BLaER1 (cell line): Measurements from ENCODE around the gene FGD3.
"Not testable (repeated sequence)": the region's sequence is repeated elsewhere in the genome, so short reads cannot be mapped to it uniquely, and the experiment has no call there.

Source experiments
- H3K27ac ChIP-seq: shearing (Covaris generic); formaldehyde crosslinking; 2 replicates; pipeline ENCODE4 v1.8.1; 2022
- H3K27me3 ChIP-seq: shearing (Covaris generic); formaldehyde crosslinking; 2 replicates; pipeline ENCODE4 v1.8.1; 2022
- H3K36me3 ChIP-seq: shearing (Covaris generic); formaldehyde crosslinking; 2 replicates; pipeline ENCODE4 v1.8.1; 2022
- H3K4me1 ChIP-seq: shearing (Covaris generic); formaldehyde crosslinking; 2 replicates; pipeline ENCODE4 v1.8.1; 2022
- H3K4me2 ChIP-seq: shearing (Covaris generic); formaldehyde crosslinking; 2 replicates; pipeline ENCODE4 v1.8.1; 2022
- H3K4me3 ChIP-seq: shearing (Covaris generic); formaldehyde crosslinking; 2 replicates; pipeline ENCODE4 v1.8.1; 2022
- H3K9ac ChIP-seq: shearing (Covaris generic); formaldehyde crosslinking; 2 replicates; pipeline ENCODE4 v1.8.1; 2022
- H3K9me3 ChIP-seq: shearing (Covaris generic); formaldehyde crosslinking; 2 replicates; pipeline ENCODE4 v1.8.1; 2022
- H4K20me1 ChIP-seq: shearing (Covaris generic); formaldehyde crosslinking; 2 replicates; pipeline ENCODE4 v1.8.1; 2022
- Cebpa-rat ChIP-seq: shearing (Covaris generic); IDR thresholded peaks from 2 replicates; pipeline ENCODE4 v1.8.1; 2022

FGD3 gene, protein sequence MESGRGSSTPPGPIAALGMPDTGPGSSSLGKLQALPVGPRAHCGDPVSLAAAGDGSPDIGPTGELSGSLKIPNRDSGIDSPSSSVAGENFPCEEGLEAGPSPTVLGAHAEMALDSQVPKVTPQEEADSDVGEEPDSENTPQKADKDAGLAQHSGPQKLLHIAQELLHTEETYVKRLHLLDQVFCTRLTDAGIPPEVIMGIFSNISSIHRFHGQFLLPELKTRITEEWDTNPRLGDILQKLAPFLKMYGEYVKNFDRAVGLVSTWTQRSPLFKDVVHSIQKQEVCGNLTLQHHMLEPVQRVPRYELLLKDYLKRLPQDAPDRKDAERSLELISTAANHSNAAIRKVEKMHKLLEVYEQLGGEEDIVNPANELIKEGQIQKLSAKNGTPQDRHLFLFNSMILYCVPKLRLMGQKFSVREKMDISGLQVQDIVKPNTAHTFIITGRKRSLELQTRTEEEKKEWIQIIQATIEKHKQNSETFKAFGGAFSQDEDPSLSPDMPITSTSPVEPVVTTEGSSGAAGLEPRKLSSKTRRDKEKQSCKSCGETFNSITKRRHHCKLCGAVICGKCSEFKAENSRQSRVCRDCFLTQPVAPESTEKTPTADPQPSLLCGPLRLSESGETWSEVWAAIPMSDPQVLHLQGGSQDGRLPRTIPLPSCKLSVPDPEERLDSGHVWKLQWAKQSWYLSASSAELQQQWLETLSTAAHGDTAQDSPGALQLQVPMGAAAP

GRCh38 chr9:92947268-92948037 is at the start of gene FGD3:
Gene FGD3 (plus strand): TSS chr9:92947523. CDS start chr9:92976257, 28,734 bp downstream.
- peaks cover 12% of the 10 kb centered on the region; the same call in 1 of the 2 replicates for H3K9me3 ChIP-seq
- peak within 1 kb of the TSS; percentile 64 for H3K4me3 ChIP-seq
- H3K4me1 ChIP-seq = peaks cover 17% of the 10 kb centered on the region
- peak within 1 kb of the TSS; percentile 64 for H3K9ac ChIP-seq
- H3K27ac ChIP-seq = no peak within 1 kb of the TSS
- no peaks in the 10 kb centered on the region for H4K20me1 ChIP-seq
- H3K36me3 ChIP-seq = no peaks in the 10 kb centered on the region
- H3K4me2 ChIP-seq = peak within 1 kb of the TSS; percentile 93
- H3K27me3 ChIP-seq = 0 out of 2 replicates have a peak, but pooled peaks cover 4% of the 10 kb centered on the region
- TF ChIP-seq Cebpa-rat = no peak

- not testable (repeated sequence) for H3K9me3 ChIP-seq, H3K27ac ChIP-seq, H3K4me3 ChIP-seq, H3K27me3 ChIP-seq, H3K9ac ChIP-seq, H4K20me1 ChIP-seq, H3K36me3 ChIP-seq, H3K4me1 ChIP-seq, H3K4me2 ChIP-seq
These were observed 42.2 kb upstream of the FGD3 start for GRCh38 chr9:92905137-92905536.

- H3K4me1 ChIP-seq = no peaks in the 10 kb centered on the region
- no peak overlapping the region for H3K4me3 ChIP-seq
- H3K9me3 ChIP-seq = no peaks in the 10 kb centered on the region
- H3K9ac ChIP-seq = no peak overlapping the region
- no peaks in the 10 kb centered on the region for H3K36me3 ChIP-seq
- no peak for TF ChIP-seq Cebpa-rat
- no peak overlapping the region for H3K4me2 ChIP-seq
- no peak overlapping the region for H3K27ac ChIP-seq
- H3K27me3 ChIP-seq = no peaks in the 10 kb centered on the region
- H4K20me1 ChIP-seq = no peaks in the 10 kb centered on the region
These were observed 35.5 kb upstream of the FGD3 start for GRCh38 chr9:92911511-92912475.

- Histone ChIP-seq H3K4me2 (no peak overlapping the region), H3K4me1 (peaks cover 15% of the 10 kb centered on the region; the same call in 1 of the 2 replicates), H3K9me3 (no peaks in the 10 kb centered on the region), H3K27me3 (no peaks in the 10 kb centered on the region), H3K36me3 (no peaks in the 10 kb centered on the region), H3K9ac (no peak overlapping the region), H4K20me1 (no peaks in the 10 kb centered on the region), H3K27ac (no peak overlapping the region), H3K4me3 (no peak overlapping the region)
- no peak for TF ChIP-seq Cebpa-rat
These were observed 30.0 kb upstream of the FGD3 start for GRCh38 chr9:92917176-92917800.

DNA sequence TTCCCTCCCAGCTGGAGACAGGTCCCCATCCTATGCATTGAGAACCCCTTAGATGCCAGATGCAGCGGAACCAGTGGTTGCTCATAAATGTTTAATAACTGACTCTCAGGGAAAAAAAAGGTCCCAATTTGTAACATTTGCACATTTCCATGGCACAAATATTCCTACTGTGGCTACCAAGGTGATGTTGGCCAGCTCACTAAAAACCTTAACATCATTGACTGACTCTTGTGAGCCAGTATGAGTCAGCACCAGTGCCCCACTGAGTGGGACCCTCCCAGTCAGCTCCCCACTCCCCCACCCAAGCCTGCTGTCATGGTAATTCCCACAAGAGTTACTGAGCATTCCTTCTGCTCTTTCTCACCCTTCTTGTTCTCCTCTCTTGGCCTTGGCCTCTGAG is 26.9 kb upstream of the FGD3 start:
- Histone ChIP-seq H3K27me3 (no peaks in the 10 kb centered on the region), H3K9me3 (no peaks in the 10 kb centered on the region), H3K4me3 (no peak overlapping the region), H3K27ac (no peak overlapping the region), H3K4me2 (no peak overlapping the region), H3K36me3 (no peaks in the 10 kb centered on the region), H3K9ac (no peak overlapping the region), H3K4me1 (peaks cover 15% of the 10 kb centered on the region; the same call in 1 of the 2 replicates), H4K20me1 (no peaks in the 10 kb centered on the region)
- TF ChIP-seq Cebpa-rat = no peak

DNA sequence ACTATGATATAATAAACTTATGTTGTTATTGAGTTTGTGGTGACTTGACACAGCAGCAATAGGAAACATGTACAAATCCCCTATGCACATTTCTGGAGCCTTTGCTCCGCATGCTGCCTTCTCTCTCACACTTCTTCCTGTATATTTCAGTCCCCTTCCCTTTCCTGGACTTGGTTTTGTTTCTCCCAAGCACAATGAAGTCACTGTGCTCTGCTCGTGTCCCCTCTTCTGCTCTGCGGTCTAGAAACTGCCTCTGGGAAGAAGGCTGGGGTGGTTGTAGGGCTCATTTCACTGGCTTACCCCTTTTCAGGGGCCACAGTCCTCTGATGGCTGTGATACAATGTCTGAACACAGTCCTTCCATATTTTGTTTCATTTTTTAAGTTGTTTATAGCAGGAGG is 15.7 kb upstream of the FGD3 start:
- Histone ChIP-seq H3K9ac (no peak overlapping the region), H3K27ac (no peak overlapping the region), H4K20me1 (no peaks in the 10 kb centered on the region), H3K4me2 (no peak overlapping the region), H3K4me1 (no peaks in the 10 kb centered on the region), H3K27me3 (no peaks in the 10 kb centered on the region), H3K4me3 (no peak overlapping the region), H3K9me3 (no peaks in the 10 kb centered on the region), H3K36me3 (no peaks in the 10 kb centered on the region)
- TF ChIP-seq Cebpa-rat = no peak

GRCh38 chr9:92934321-92934720 is 13.0 kb upstream of the FGD3 start:
- no peak for TF ChIP-seq Cebpa-rat
- no peak overlapping the region for H3K27ac ChIP-seq
- no peak overlapping the region for H3K9ac ChIP-seq
- H4K20me1 ChIP-seq = no peaks in the 10 kb centered on the region
- no peaks in the 10 kb centered on the region for H3K9me3 ChIP-seq
- H3K36me3 ChIP-seq = no peaks in the 10 kb centered on the region
- no peaks in the 10 kb centered on the region for H3K27me3 ChIP-seq
- no peak overlapping the region for H3K4me2 ChIP-seq
- H3K4me3 ChIP-seq = no peak overlapping the region
- no peaks in the 10 kb centered on the region for H3K4me1 ChIP-seq

DNA sequence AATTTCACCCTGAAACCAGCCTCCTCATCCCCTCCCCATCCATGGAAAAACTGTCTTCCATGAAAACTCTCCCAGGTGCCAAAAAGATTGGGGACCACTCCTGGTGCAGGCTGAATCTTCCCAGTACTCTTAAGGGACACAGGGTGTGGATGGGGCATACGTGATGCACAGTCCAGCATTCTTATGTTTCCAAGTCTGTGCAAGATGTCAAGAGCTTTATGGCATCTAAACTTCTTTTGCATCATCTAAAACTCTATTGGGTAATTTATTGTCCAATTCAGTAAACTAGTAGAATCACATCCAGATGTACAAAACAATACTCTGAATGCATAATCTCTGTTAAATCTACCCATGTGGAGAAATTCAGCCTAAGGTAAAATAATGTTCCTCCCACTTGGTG is 9.3 kb upstream of the FGD3 start:
- no peaks in the 10 kb centered on the region for H3K4me1 ChIP-seq
- no peak for TF ChIP-seq Cebpa-rat
- no peak overlapping the region for H3K4me3 ChIP-seq
- no peaks in the 10 kb centered on the region for H3K27me3 ChIP-seq
- H4K20me1 ChIP-seq = no peaks in the 10 kb centered on the region
- no peak overlapping the region for H3K4me2 ChIP-seq
- no peak overlapping the region for H3K27ac ChIP-seq
- no peaks in the 10 kb centered on the region for H3K9me3 ChIP-seq
- H3K36me3 ChIP-seq = no peaks in the 10 kb centered on the region
- H3K9ac ChIP-seq = no peak overlapping the region
